Activated CD4-positive, alpha-beta T cell treated with anti-CD3 and anti-CD28 coated beads, Interleukin-2, amount 50 U/mL, for 24 hours (primary cell): ENCODE measurements around the gene RHOA.
A peak's percentile ranks its signal among the peaks of the same experiment; 100 is the strongest.
"Not testable (repeated sequence)": the region's sequence is repeated elsewhere in the genome, so short reads cannot be mapped to it uniquely, and the experiment has no call there.

ENCODE experiments used
- DNase-seq, 2 donors: peaks; one replicate each; pipeline ENCODE4 v3.0.0-alpha.2; 2020; ENCODE audit warnings: low read depth in 1 of 2, low spot score in 1 of 2

Gene RHOA

DNA sequence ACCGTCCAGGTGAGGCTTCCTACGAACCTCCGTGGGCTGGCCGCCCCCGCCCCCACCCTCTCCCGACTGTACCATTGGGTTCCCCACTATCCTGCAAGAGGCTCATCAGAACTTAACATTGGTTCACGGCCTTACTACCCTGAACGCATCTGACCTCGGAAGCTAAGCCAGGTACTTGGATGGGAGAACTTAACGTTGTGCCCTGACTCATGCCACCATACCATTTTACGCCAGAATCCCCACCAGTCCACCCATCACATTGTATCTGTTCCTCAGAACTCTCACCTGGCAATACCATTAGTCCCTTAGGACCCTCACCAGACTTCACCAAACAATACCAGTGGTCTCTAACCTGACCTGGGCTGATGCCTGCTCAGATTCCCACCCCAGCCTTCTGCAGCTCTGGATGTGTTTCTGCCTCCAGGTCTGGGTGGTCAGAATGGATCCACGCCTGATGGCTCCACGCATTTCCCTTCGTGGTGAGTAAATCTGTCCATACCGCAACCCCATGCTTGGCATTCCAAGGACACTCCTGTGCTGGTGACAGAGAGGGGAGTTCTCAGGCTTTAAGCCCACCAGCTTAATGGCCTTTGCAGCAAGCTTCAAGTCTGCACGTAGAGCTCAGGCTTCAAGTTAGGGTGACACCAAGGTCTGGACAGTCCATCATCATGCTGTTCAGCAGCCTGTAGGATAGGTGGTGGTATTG is 1.0 kb upstream of the RHOA start:
- no peak for DNase-seq

- DNase-seq: peak; percentile 28 to 32
Observed at GRCh38 chr3:49411535-49411967, 225 bp downstream of the RHOA start.

DNA sequence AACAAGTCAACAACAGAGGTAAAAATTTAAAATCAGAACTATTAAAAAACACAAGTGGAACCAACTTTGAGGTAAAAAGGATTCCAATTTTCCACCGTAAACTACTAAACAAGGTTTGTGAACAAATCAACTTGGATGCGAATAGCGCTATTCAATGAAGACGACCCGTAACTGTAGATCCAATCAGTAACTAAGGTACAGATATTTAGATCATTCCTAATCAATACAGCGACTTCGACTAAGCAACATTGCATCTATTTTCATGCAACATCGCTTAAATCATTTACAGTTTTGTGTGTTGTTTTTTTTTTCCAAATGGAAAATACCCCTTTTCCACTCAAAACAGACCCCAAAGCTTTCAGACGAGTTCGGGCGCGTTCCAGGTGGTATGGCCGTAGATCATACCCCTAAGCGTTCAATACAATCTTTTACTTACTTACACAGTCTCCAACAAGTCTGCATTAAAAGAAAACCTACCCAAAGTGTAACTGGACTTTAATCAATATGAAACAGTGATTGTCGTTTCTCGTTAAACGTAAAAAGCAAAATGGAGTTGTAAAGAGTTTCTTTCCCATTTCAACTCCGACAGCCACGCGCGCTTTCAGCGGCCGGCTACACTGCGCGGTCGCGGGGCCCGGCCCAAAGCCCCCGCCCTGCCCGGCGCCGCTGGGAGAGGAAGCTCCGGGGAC is 786 bp downstream of the RHOA start:
- no peak for DNase-seq

- DNase-seq: no peak
Observed at GRCh38 chr3:49410066-49410845, 1.5 kb downstream of the RHOA start.

- DNase-seq: no peak
Observed at GRCh38 chr3:49406571-49407565, 4.9 kb downstream of the RHOA start.

DNA sequence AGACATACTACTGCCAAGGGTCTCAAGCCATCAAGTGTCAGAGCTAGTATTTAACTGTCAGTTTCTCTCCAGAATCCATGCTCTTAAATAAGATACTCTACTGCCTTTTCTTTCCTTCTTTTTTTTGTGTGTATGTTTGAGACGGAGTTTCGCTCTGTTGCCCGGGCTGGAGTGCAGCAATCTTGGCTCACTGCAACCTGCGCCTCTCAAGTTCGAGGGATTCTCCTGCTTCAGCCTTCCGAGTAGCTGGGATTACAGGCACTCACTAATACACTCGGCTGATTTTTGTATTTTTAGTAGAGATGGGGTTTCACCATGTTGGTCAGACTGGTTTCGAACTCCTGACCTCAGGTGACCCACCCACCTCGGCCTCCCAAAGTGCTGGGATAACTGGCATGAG is 6.2 kb downstream of the RHOA start:
- not testable (repeated sequence) for DNase-seq

DNA sequence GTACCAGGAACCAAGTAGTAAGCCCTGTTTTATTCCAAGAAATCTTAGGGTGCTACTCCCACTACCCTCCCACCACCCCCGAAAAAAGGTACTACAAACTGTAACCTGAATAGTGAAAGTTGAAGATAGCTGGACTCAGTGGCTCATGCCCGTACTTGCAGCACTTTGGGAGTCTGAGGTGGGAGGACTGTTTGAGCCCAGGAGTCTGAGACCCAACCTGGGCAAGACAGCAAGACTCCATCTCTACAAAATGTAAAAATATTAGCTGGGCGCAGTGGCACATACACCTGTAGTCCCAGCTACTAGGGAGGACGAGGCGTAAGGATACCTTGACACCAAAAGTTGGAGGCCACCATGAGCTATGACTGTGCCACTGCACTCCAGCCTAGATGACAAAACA is 7.9 kb downstream of the RHOA start:
- DNase-seq: no peak

- no peak for DNase-seq
Observed at GRCh38 chr3:49401766-49402165, 10.0 kb downstream of the RHOA start.

DNA sequence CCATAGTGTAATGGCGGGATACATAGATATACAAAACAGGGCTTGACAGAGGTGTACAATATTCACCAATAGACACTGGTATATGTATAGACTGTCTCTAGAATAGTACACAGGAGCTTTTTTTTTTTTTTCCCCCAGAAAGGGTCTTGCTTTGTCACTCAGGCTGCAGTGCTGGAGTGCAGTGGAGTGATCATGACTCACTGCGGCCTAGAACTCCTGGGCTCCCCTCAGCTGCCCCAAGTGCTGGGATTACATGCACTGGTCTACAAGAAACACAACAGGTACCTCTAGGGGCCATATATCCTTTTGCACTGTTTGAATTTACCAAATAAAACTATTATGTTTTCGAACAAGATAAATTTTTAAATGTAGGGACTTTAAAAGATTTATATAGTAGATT is 12.3 kb downstream of the RHOA start:
- DNase-seq: no peak

GRCh38 chr3:49397470-49397869 is 14.3 kb downstream of the RHOA start:
- no peak for DNase-seq

DNA sequence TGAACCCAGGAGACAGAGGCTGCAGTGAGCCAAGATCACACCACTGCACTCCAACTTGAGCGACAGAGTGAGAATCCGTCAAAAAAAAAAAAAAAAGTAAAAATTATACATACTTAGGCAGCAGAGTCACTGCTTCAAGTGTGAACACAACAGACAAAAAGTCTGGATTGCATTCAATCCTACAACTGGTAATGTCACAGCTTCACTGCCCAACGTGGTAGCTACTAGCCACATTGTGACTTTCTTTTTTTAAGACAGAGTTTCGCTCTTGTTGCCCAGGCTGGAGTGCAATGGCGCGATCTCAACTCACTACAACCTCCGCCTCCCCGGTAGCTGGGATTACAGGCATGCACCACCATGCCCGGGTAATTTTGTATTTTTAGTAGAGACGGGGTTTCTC is 20.5 kb downstream of the RHOA start:
- DNase-seq: not testable (repeated sequence)

DNA sequence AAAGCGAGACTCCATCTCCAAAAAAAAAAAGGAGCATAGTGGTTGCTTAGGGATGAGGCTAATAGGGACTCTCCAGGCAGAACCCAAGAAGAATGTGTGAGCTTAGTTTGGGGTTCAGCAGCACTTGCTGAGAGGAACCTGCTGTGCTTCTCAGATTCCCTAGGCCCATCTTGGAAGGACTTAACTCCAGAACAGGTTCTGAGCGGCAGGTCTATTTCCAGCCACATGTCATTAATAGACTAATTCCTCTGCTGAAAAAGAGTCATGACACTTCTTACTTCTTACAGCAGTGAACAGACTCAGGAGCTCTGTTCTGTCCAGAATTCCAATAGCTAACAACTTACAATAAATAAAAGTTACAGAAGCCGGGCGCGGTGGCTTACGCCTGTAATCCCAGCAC is 22.5 kb downstream of the RHOA start:
- no peak for DNase-seq

- no peak for DNase-seq
Observed at GRCh38 chr3:49388289-49388820, 23.4 kb downstream of the RHOA start.

DNA sequence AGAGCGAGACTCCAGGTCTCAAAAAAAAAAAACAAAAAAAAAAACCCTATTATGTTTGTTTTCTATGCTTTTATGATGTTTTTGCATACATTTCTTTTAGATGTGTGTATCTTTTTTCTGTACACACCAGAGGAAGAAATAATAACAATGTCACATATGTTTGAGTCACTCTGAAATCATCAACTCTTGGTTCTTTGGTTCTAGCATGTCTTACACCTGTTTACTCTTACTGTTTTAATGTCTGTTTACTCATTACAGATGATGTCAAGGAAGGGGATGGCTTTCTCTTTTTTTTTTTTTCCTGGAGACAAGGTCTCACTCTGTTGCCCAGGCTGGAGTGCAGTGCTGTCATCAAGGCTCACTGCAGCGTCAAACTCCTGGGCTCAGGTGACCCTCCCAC is 24.1 kb downstream of the RHOA start:
- no peak for DNase-seq

DNA sequence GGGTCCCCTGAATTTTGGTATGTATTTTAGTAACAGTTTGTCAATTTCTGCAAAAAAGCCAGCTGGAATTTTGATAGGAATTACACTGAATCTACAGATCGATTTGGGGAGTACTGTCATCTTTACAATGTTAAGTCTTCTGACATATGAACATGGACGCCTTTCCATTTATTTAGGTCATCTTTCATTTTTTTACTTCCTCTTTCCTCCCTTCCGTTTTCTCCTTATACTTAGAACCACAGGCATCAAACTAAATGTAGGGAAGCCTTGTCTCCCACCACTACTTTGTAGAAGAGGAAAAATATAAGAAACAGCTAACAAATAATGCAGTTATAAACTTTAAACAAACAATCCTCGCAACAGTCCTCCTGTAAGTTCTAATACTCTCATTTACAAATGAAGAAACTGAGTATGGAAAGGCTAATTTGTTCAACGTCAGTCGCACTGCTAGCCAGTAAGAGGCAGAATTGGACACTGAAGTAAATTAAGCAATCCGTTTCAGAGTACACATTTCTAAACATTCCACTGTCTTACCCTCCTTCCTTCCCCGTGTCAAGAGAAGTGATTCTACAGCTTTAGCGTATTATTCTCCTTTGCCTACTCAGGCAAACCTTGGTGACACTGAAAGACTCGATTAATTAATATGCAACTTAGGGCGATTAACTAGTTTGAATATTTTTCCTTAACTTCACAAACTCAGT is 25.6 kb downstream of the RHOA start:
- DNase-seq: no peak

GRCh38 chr3:49385617-49386016 is 26.2 kb downstream of the RHOA start:
- no peak for DNase-seq

DNA sequence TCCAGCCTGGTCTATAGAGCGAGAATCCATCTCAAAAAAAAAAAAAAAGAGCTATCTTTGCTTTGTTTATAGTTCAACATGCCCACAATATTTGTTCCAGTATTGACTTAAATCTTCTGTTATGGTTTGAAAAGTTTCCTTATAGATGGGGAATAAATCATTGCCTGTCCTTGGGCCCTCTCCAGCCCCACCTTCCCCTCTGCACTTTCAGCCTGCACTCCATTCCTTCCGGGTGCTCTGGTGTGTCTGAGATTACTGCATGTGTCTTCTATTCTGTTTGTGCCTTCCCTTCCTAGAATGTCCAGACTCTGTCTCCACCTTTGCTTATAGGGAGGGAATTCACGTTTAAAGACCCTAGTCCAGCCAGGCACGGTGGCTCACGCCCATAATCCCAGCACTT is 28.4 kb downstream of the RHOA start:
- DNase-seq: no peak

GRCh38 chr3:49378249-49378895 is 33.4 kb downstream of the RHOA start:
- no peak for DNase-seq

DNA sequence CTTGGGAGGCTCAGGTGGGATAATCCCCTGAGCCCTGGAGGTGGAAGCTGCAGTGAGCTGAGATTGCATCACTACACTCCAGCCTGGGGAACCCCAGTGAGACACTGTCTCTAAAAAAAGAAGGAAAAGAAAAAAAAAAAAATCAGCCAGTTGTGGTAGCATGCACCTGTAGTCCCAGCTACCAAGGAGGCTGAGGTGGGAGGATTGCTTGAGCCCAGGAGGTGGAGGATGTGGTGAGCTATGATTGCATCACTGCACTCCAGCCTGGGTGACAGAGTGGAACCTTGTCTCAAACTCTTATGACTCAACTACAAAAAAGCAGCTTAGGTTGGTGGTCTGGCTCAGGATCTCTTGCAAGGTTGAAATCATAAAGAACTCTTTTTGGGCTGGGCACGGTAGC is 34.3 kb downstream of the RHOA start:
- peak in 1 of 2 donors; percentile 33 for DNase-seq

GRCh38 chr3:49371946-49372345 is 39.8 kb downstream of the RHOA start:
- DNase-seq: no peak
